Panc1 (cell line): ENCODE measurements around the gene C20orf202. TPM values are rescaled to one million over a fixed set of nuclear protein-coding genes. Genes with fewer than 3 reads are reported as not detected.
A peak's percentile ranks its signal among the peaks of the same experiment; 100 is the strongest.

Source experiments
- ATAC-seq: fragments of 200-7000 bp; cut with Tn5 transposase; 2 replicates; pipeline ENCODE4 v1.9.1; 2020; ENCODE audit warnings: mild to moderate bottlenecking, moderate library complexity
- BruUV-seq: library from RNA; stranded (reverse); fragments of 400-500 nt; replicated peaks from 2 replicates; lab custom pipeline; 2021; lab: Mats Ljungman, UMichigan
- CTCF ChIA-PET: fragments of 300-600 bp; sonication (Branson Sonifier 250); formaldehyde crosslinking; loops from one replicate; lab custom pipeline; 2022; ENCODE audit warnings: antibody characterized with exemption; lab: Charles Lee
- POLR2A ChIA-PET: fragments of 300-600 bp; sonication (Branson Sonifier 250); formaldehyde crosslinking; loops from one replicate; lab custom pipeline; 2022; ENCODE audit warnings: antibody characterized with exemption; lab: Charles Lee
- DNase-seq: peaks from one replicate; pipeline ENCODE4 v3.0.0-alpha.2; 2010; ENCODE audit warnings: low read depth, low spot score
- H3K27ac ChIP-seq: 2 replicates; pipeline ENCODE4 v1.5.1; 2011; ENCODE audit warnings: mild to moderate bottlenecking, low read length, inconsistent platforms
- H3K27me3 ChIP-seq: fragments of 200-500 bp; sonication (Bioruptor generic); 2 replicates; pipeline ENCODE4 v1.6.0; 2014; ENCODE audit warnings: low read length, inconsistent platforms; ENCODE audit not compliant: control insufficient read depth, insufficient read depth
- H3K36me3 ChIP-seq: fragments of 200-500 bp; sonication (Bioruptor generic); 2 replicates; pipeline ENCODE4 v1.5.1; 2014; ENCODE audit warnings: inconsistent platforms, mild to moderate bottlenecking, low read length, moderate library complexity; ENCODE audit not compliant: control insufficient read depth, insufficient read depth
- H3K4me1 ChIP-seq: 2 replicates; pipeline ENCODE4 v1.5.1; 2011; ENCODE audit warnings: inconsistent platforms, mild to moderate bottlenecking, low read length, moderate library complexity; ENCODE audit not compliant: control insufficient read depth, insufficient read depth
- H3K4me3 ChIP-seq, 2 experiments: 2 replicates each; pipeline ENCODE4 v1.5.1; 2011 to 2012; ENCODE audit warnings: low read depth in 2 of 2, low read length in 2 of 2, mild to moderate bottlenecking in 2 of 2, inconsistent platforms in 1 of 2, moderate library complexity in 1 of 2
- H3K9me3 ChIP-seq: fragments of 200-500 bp; sonication (Bioruptor generic); 2 replicates; pipeline ENCODE4 v1.5.1; 2014; ENCODE audit warnings: low read depth, mild to moderate bottlenecking, inconsistent platforms, low read length, moderate library complexity; ENCODE audit not compliant: control insufficient read depth, insufficient read depth
- CTCF ChIP-seq: fragments of 450-650 bp; IDR thresholded peaks from 2 replicates; pipeline ENCODE4 v1.5.1; 2017; ENCODE audit warnings: mild to moderate bottlenecking
- POLR2AphosphoS5 ChIP-seq: IDR thresholded peaks from 2 replicates; pipeline ENCODE4 v1.6.1; 2012; ENCODE audit warnings: mild to moderate bottlenecking, low read depth, low read length, moderate library complexity
- REST ChIP-seq, 2 experiments: IDR thresholded peaks; 2 replicates each; pipeline ENCODE4 v1.6.1; 2011 to 2012; ENCODE audit warnings: low read depth in 2 of 2, control low read depth in 1 of 2, low read length in 1 of 2, mild to moderate bottlenecking in 1 of 2, moderate library complexity in 1 of 2; ENCODE audit not compliant: insufficient read depth in 1 of 2
- SIN3A ChIP-seq: IDR thresholded peaks from 2 replicates; pipeline ENCODE4 v1.6.1; 2012; ENCODE audit warnings: low read depth, mild to moderate bottlenecking, low read length, moderate library complexity, borderline replicate concordance; ENCODE audit not compliant: insufficient read depth
- TCF7L2 ChIP-seq: IDR thresholded peaks from 2 replicates; pipeline ENCODE4 v1.6.1; 2011; ENCODE audit warnings: mild to moderate bottlenecking, low read depth, low read length, inconsistent platforms
- in situ Hi-C: cut with HindIII; loops from 2 replicates; pipeline ENCODE4 v1.10.0; 2016; ENCODE audit warnings: low sequenced_read_pairs, low pct_unique_long_range_greater_than_20kb
- intact Hi-C: fragments of 100-400 bp; cut with micrococcal nuclease; formaldehyde crosslinking; loops from one replicate; pipeline ENCODE4 v1.10.0; 2022; ENCODE audit not compliant: unreplicated experiment
- total RNA-seq: library from RNA; stranded (reverse); gene quantifications from one replicate; pipeline ENCODE4 v1.2.1, GENCODE V29; 2021; ENCODE audit not compliant: unreplicated experiment

The C20orf202 gene
- total RNA-seq, 1 experiment from 2014 or later = not detected

GRCh38 chr20:1174787-1175186 is 28.5 kb upstream of the C20orf202 start:
- in situ Hi-C loops (no loop called here), intact Hi-C loops (no loop called here)
- ChIA-PET CTCF (no interaction called here), POLR2A (no interaction called here)
- H3K4me1 ChIP-seq = no peaks in the 10 kb centered on the region
- no peaks in the 10 kb centered on the region for H3K9me3 ChIP-seq
- DNase-seq (no peak), ATAC-seq (no peak; the same call in 1 of the 2 replicates)
- no peak overlapping the region for H3K27ac ChIP-seq
- no peak overlapping the region for H3K4me3 ChIP-seq
- TF ChIP-seq TCF7L2 (no peak), CTCF (no peak), POLR2AphosphoS5 (no peak), SIN3A (no peak)
- no peaks in the 10 kb centered on the region for H3K27me3 ChIP-seq
- no peaks in the 10 kb centered on the region for H3K36me3 ChIP-seq
- no TSS peak for BruUV-seq

GRCh38 chr20:1177680-1178079 is 25.6 kb upstream of the C20orf202 start:
- in situ Hi-C loops = no loop called here
- no peaks in the 10 kb centered on the region for H3K36me3 ChIP-seq
- no peaks in the 10 kb centered on the region for H3K27me3 ChIP-seq
- peak; percentile 60; the same call in 1 of the 2 replicates for ATAC-seq
- H3K4me3 ChIP-seq = no peak overlapping the region
- H3K4me1 ChIP-seq = no peaks in the 10 kb centered on the region
- POLR2A ChIA-PET = interaction anchor here (0.6 kb wide), 1 partner anchor 1733 kb away, joined by 10 read pairs; no protein-coding TSS in a partner anchor
- TF ChIP-seq SIN3A (no peak), CTCF (peak; percentile 48; the same call in 1 of the 2 replicates)
- no peak overlapping the region for H3K27ac ChIP-seq
- CTCF ChIA-PET = interaction anchor here (0.7 to 0.8 kb wide), 2 partner anchors 326 to 440 kb away, joined by 3 to 8 read pairs; no protein-coding TSS in a partner anchor
- H3K9me3 ChIP-seq = no peaks in the 10 kb centered on the region
- no peak for DNase-seq
- intact Hi-C loops = no loop called here
- BruUV-seq = no TSS peak

GRCh38 chr20:1178103-1178502 is 25.2 kb upstream of the C20orf202 start:
- BruUV-seq = no TSS peak
- Histone ChIP-seq H3K4me3 (no peak overlapping the region), H3K36me3 (no peaks in the 10 kb centered on the region), H3K27ac (no peak overlapping the region), H3K4me1 (no peaks in the 10 kb centered on the region), H3K9me3 (no peaks in the 10 kb centered on the region), H3K27me3 (no peaks in the 10 kb centered on the region)
- DNase-seq (no peak), ATAC-seq (no peak)
- TF ChIP-seq CTCF (no peak), SIN3A (no peak), POLR2AphosphoS5 (no peak), TCF7L2 (no peak), REST (IDR thresholded peaks at IDR 0.05; ENCODE audit: insufficient read depth in 1 of 2, low read depth in 2 of 2, low read length in 1 of 2) (no peak)
- in situ Hi-C loops (no loop called here), intact Hi-C loops (no loop called here)
- POLR2A ChIA-PET = interaction anchor here (0.6 kb wide), 1 partner anchor 1732 kb away, joined by 10 read pairs; no protein-coding TSS in a partner anchor
- CTCF ChIA-PET = interaction anchor here (0.8 kb wide), 1 partner anchor 326 kb away, joined by 3 read pairs; no protein-coding TSS in a partner anchor
